Ishikawa (cell line): ENCODE measurements around the gene EHBP1L1.

Experiments used
- EP300 ChIP-seq: IDR thresholded peaks from 2 replicates; pipeline ENCODE4 v1.6.1; 2012; ENCODE audit warnings: borderline replicate concordance
- FOXM1 ChIP-seq: IDR thresholded peaks from 2 replicates; pipeline ENCODE4 v1.6.1; 2012; ENCODE audit warnings: low read depth, borderline replicate concordance
- NFIC ChIP-seq: IDR thresholded peaks from 2 replicates; pipeline ENCODE4 v1.6.1; 2012
- RAD21 ChIP-seq: IDR thresholded peaks from 2 replicates; pipeline ENCODE4 v1.6.1; 2012; ENCODE audit warnings: low read depth
- REST ChIP-seq: IDR thresholded peaks from 2 replicates; pipeline ENCODE4 v1.6.1; 2012; ENCODE audit warnings: low read depth, mild to moderate bottlenecking
- TAF1 ChIP-seq: IDR thresholded peaks from 2 replicates; pipeline ENCODE4 v1.6.1; 2012; ENCODE audit warnings: low read depth, mild to moderate bottlenecking
- ZBTB7A ChIP-seq: IDR thresholded peaks from 2 replicates; pipeline ENCODE4 v1.6.1; 2012; ENCODE audit warnings: low read depth

- TF ChIP-seq REST, result no peak
- no peak for TF ChIP-seq NFIC
- no peak for TF ChIP-seq EP300
- TF ChIP-seq TAF1, result no peak
- no peak for TF ChIP-seq FOXM1
- TF ChIP-seq ZBTB7A, result no peak
- no peak; the same call in 1 of the 2 replicates for TF ChIP-seq RAD21
Observed at GRCh38 chr11:65559535-65559934, 16.3 kb upstream of the EHBP1L1 start.
